ENCODE results near the gene DCAF8L2. TPM values are rescaled to one million over a fixed set of nuclear protein-coding genes. Genes with fewer than 3 reads are reported as not detected.

Gene DCAF8L2
- total and polyA plus RNA-seq, 2 of the 13 experiments (the other 11 are each of a cell fraction or from before 2014, with no cell fraction given): not detected

DNA sequence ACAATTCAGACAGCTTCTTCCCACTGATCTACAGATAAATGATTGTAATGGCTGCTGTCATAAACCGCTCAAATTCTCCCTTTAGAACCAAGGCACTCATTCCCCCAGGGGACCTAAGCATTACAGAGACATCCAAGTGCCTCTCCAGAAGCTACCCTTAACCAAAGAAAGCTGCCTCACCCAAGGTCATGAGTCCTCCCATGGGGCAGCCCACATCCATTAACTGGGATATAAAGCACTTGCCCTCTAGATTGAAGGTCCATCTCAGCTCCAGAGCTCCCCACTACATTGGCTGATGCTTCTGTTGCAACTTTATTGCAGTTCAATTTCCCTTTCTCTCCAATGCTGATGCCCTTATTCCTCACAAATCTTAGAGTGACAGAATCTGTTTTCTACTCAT, 40.5 kb upstream of the DCAF8L2 start (continued):
- TF ChIP-seq, protein P1, sequence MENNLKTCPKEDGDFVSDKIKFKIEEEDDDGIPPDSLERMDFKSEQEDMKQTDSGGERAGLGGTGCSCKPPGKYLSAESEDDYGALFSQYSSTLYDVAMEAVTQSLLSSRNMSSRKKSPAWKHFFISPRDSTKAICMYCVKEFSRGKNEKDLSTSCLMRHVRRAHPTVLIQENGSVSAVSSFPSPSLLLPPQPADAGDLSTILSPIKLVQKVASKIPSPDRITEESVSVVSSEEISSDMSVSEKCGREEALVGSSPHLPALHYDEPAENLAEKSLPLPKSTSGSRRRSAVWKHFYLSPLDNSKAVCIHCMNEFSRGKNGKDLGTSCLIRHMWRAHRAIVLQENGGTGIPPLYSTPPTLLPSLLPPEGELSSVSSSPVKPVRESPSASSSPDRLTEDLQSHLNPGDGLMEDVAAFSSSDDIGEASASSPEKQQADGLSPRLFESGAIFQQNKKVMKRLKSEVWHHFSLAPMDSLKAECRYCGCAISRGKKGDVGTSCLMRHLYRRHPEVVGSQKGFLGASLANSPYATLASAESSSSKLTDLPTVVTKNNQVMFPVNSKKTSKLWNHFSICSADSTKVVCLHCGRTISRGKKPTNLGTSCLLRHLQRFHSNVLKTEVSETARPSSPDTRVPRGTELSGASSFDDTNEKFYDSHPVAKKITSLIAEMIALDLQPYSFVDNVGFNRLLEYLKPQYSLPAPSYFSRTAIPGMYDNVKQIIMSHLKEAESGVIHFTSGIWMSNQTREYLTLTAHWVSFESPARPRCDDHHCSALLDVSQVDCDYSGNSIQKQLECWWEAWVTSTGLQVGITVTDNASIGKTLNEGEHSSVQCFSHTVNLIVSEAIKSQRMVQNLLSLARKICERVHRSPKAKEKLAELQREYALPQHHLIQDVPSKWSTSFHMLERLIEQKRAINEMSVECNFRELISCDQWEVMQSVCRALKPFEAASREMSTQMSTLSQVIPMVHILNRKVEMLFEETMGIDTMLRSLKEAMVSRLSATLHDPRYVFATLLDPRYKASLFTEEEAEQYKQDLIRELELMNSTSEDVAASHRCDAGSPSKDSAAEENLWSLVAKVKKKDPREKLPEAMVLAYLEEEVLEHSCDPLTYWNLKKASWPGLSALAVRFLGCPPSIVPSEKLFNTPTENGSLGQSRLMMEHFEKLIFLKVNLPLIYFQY (CRISPR knock-in tag; IDR thresholded peaks at IDR 0.05; ENCODE audit: borderline replicate concordance): no peak

DNA sequence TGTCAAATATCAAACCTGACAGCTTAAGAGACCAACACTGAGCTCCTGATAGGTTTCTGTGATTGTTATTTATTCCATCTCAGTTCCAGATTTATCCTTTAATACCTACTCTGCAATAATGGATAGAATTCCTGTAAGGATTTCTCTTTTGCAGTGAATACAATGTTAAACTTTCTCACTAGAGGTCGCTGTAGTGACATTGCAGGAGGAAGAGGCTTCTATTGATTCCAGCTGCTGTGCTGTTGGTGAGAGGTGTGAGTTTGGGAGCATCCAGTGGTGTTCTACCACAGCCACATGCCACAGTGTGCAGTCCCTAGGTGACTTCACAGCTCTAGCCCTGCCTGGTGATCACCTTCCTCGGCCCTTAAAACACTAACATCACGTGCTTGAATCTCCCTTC, 34.6 kb upstream of the DCAF8L2 start:
- DNase-seq (ENCODE audit: low spot score) (peak; percentile 41), ATAC-seq (peak; percentile 79), FAIRE-seq (peak; percentile 63)
- Histone ChIP-seq H3K9me3 (ENCODE audit: low read length) (no peaks in the 10 kb centered on the region), H3K27ac (ENCODE audit: extremely low read length, insufficient read depth, low read length) (no peak overlapping the region), H3K9ac (ENCODE audit: insufficient read depth, low read depth, low read length) (no peak overlapping the region), H3K36me3 (replicated peaks in 1 of 2; ENCODE audit: control insufficient read depth in 1 of 2, insufficient read depth in 2 of 2, low read length in 2 of 2) (no peaks in the 10 kb centered on the region), H2AFZ (ENCODE audit: low read length) (no peak overlapping the region), H3K27me3 (ENCODE audit: control insufficient read depth in 1 of 2, insufficient read depth in 2 of 2, low read length in 2 of 2) (no peaks in the 10 kb centered on the region), H4K20me1 (ENCODE audit: insufficient read depth, low read length) (no peaks in the 10 kb centered on the region), H3K4me1 (ENCODE audit: insufficient read depth, low read length) (no peaks in the 10 kb centered on the region), H3K79me2 (ENCODE audit: insufficient read depth, low read length) (no peaks in the 10 kb centered on the region), H3K4me3 (replicated peaks in 1 of 3; ENCODE audit: insufficient read depth in 1 of 3, low read depth in 2 of 3, low read length in 3 of 3) (no peak overlapping the region), H3K4me2 (ENCODE audit: low read depth, low read length) (no peak overlapping the region)
- WGBS (ENCODE audit: low lambda C conversion rate): 0% methylated on average over 1 of the region's 3 CpGs
- no TSS peak for BruUV-seq (replicated peaks)
- TF ChIP-seq MAFG (CRISPR knock-in tag; IDR thresholded peaks at IDR 0.05) (no peak), IKZF1 (IDR thresholded peaks at IDR 0.05) (no peak), SMC3 (IDR thresholded peaks at IDR 0.05; ENCODE audit: low read length) (peak; percentile 46), ZNF547 (CRISPR knock-in tag; IDR thresholded peaks at IDR 0.05) (no peak), ESRRA (CRISPR knock-in tag; IDR thresholded peaks at IDR 0.05; ENCODE audit: low read depth) (no peak), ZIK1 (CRISPR knock-in tag; IDR thresholded peaks at IDR 0.05; ENCODE audit: borderline replicate concordance, low read depth) (no peak), STAG1 (CRISPR knock-in tag; IDR thresholded peaks at IDR 0.05) (peak; percentile 70), SAFB2 (CRISPR knock-in tag; IDR thresholded peaks at IDR 0.05; ENCODE audit: borderline replicate concordance, low read depth) (no peak), ZKSCAN5 (CRISPR knock-in tag; IDR thresholded peaks at IDR 0.05) (no peak), NFKB2 (CRISPR knock-in tag; IDR thresholded peaks at IDR 0.05; ENCODE audit: borderline replicate concordance) (no peak), TBX2 (CRISPR knock-in tag; IDR thresholded peaks at IDR 0.05; ENCODE audit: borderline replicate concordance) (no peak), RAD21 (CRISPR knock-in tag; IDR thresholded peaks at IDR 0.05) (0 out of 2 replicates have a peak, but pooled peaks have one; percentile 16)
- TF ChIP-seq, protein P2, sequence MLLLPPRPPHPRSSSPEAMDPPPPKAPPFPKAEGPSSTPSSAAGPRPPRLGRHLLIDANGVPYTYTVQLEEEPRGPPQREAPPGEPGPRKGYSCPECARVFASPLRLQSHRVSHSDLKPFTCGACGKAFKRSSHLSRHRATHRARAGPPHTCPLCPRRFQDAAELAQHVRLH (CRISPR knock-in tag; IDR thresholded peaks at IDR 0.05; ENCODE audit: borderline replicate concordance, low read depth): no peak
- TF ChIP-seq, protein P3, sequence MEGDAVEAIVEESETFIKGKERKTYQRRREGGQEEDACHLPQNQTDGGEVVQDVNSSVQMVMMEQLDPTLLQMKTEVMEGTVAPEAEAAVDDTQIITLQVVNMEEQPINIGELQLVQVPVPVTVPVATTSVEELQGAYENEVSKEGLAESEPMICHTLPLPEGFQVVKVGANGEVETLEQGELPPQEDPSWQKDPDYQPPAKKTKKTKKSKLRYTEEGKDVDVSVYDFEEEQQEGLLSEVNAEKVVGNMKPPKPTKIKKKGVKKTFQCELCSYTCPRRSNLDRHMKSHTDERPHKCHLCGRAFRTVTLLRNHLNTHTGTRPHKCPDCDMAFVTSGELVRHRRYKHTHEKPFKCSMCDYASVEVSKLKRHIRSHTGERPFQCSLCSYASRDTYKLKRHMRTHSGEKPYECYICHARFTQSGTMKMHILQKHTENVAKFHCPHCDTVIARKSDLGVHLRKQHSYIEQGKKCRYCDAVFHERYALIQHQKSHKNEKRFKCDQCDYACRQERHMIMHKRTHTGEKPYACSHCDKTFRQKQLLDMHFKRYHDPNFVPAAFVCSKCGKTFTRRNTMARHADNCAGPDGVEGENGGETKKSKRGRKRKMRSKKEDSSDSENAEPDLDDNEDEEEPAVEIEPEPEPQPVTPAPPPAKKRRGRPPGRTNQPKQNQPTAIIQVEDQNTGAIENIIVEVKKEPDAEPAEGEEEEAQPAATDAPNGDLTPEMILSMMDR (CRISPR knock-in tag; IDR thresholded peaks at IDR 0.05): peak; percentile 74
- TF ChIP-seq, protein P4, sequence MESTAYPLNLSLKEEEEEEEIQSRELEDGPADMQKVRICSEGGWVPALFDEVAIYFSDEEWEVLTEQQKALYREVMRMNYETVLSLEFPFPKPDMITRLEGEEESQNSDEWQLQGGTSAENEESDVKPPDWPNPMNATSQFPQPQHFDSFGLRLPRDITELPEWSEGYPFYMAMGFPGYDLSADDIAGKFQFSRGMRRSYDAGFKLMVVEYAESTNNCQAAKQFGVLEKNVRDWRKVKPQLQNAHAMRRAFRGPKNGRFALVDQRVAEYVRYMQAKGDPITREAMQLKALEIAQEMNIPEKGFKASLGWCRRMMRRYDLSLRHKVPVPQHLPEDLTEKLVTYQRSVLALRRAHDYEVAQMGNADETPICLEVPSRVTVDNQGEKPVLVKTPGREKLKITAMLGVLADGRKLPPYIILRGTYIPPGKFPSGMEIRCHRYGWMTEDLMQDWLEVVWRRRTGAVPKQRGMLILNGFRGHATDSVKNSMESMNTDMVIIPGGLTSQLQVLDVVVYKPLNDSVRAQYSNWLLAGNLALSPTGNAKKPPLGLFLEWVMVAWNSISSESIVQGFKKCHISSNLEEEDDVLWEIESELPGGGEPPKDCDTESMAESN (CRISPR knock-in tag; conservative IDR thresholded peaks at IDR 0.05): no peak
- in situ Hi-C loops (cut with HindIII; ENCODE audit: extremely low pct_ligation_motif_present, low pct_unique_long_range_greater_than_20kb): loop anchor here (10.0 kb wide), 1 partner anchor 59 kb away; no protein-coding TSS in a partner anchor
- intact Hi-C loops (cut with micrococcal nuclease; ENCODE audit: unreplicated experiment): loop anchor here (1.0 kb wide), 1 partner anchor 65 kb away; no protein-coding TSS in a partner anchor
- CTCF ChIA-PET (ENCODE audit: low intra/inter-chr PET ratio, low total read pairs): interaction anchor here (0.7 to 1.4 kb wide), 2 partner anchors 65 to 128 kb away, joined by 3 to 7 read pairs; no protein-coding TSS in a partner anchor
- POLR2A ChIA-PET: no interaction called here

Data from HepG2 (cell line).